HFF-Myc (cell line): ENCODE data around the gene PPP1R26.

Experiments used
- DNase-seq: peaks from one replicate; pipeline ENCODE4 v3.0.0-alpha.2; 2011; ENCODE audit warnings: low read depth; ENCODE audit errors: extremely low read depth
- H3K4me3 ChIP-seq: replicated peaks from 2 replicates; pipeline ENCODE4 v1.5.1; 2011; ENCODE audit warnings: low read depth, mild to moderate bottlenecking, control low read depth, low read length
- CTCF ChIP-seq: IDR thresholded peaks from 2 replicates; pipeline ENCODE4 v1.5.1; 2012; ENCODE audit warnings: mild to moderate bottlenecking, low read depth, low read length, control low read depth; ENCODE audit errors: missing control alignments

PPP1R26 gene

GRCh38 chr9:135536216-135536615, 56.6 kb downstream of the PPP1R26 start:
- no peak for TF ChIP-seq CTCF
- no peak for DNase-seq
- no peak overlapping the region for H3K4me3 ChIP-seq
